ENCODE results near the gene TRIM24. TPM values are rescaled to one million over a fixed set of nuclear protein-coding genes. Genes with fewer than 3 reads are reported as not detected.

The TRIM24 gene
- total RNA-seq, 1 experiment from 2014 or later: 113 TPM

DNA sequence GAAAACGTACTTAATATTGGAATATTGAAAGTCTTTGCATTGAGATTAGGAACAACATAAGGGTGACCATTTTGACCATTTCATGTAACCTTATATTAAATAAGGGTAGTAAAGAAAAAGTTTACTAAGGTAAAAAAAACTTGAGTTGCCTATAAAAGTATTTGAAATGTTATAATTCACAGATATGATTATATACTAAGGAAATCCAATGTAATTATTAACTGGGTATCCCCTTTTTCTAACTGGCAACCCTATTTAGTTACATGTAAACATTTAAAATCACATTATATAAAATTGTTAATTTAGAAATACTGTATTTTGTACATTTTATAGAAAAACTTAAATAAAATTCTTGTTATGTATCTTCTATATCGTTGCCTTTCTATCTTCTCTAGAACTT, 64.2 kb downstream of the TRIM24 start (continued):
- no peak for TF ChIP-seq AR (CRISPR knock-in tag; IDR thresholded peaks at IDR 0.05)

DNA sequence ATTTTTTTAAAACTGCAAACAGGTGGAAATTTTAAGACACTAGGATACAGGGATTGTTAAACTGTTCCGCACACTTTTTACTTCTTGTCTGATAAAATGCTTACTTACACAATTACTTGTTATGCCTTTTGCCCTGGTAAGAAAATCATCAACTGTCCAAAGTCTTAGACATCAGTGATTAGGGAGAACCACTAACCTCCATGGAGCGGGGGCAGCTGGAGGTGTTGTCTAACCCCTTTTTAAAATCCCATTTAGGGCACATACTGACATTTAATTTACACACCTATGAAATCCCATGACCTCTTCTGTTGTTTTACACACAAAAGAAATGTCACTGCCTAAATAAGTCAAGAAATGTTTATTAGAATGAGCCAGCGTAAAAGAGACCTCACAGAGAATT, 65.7 kb downstream of the TRIM24 start:
- Mint-ChIP-seq H3K9me3 (peaks cover 59% of the 10 kb centered on the region), H3K27ac (no peak overlapping the region; the same call in 1 of the 2 replicates), H3K4me3 (no peak overlapping the region), H3K36me3 (peaks cover 90% of the 10 kb centered on the region), H3K27me3 (ENCODE audit: low read depth) (no peaks in the 10 kb centered on the region; the same call in 1 of the 2 replicates), H3K4me1 (no peaks in the 10 kb centered on the region)
- no peak for ATAC-seq
- POLR2A ChIA-PET: no interaction called here
- CTCF ChIA-PET: no interaction called here
- no peak for DNase-seq (ENCODE audit: low spot score)
- TF ChIP-seq STAT6 (CRISPR knock-in tag; conservative IDR thresholded peaks at IDR 0.05; ENCODE audit: low read depth) (no peak), SMAD4 (CRISPR knock-in tag; IDR thresholded peaks at IDR 0.05) (no peak), ATF1 (CRISPR knock-in tag; IDR thresholded peaks at IDR 0.05) (no peak), RORB (CRISPR knock-in tag; IDR thresholded peaks at IDR 0.05) (no peak), CDX4 (CRISPR knock-in tag; IDR thresholded peaks at IDR 0.05; ENCODE audit: borderline replicate concordance) (no peak), ZNF138 (CRISPR knock-in tag; conservative IDR thresholded peaks at IDR 0.05) (no peak), HMGXB4 (CRISPR knock-in tag; IDR thresholded peaks at IDR 0.05) (no peak), ZNF671 (CRISPR knock-in tag; IDR thresholded peaks at IDR 0.05) (no peak), RELA (CRISPR knock-in tag; IDR thresholded peaks at IDR 0.05; ENCODE audit: borderline replicate concordance) (no peak), ZSCAN18 (CRISPR knock-in tag; IDR thresholded peaks at IDR 0.05) (no peak), FOXP4 (CRISPR knock-in tag; IDR thresholded peaks at IDR 0.05) (no peak), ZNF317 (CRISPR knock-in tag; IDR thresholded peaks at IDR 0.05; ENCODE audit: borderline replicate concordance, low read depth) (no peak), ZNF263 (CRISPR knock-in tag; IDR thresholded peaks at IDR 0.05; ENCODE audit: low read depth) (no peak), AR (CRISPR knock-in tag; IDR thresholded peaks at IDR 0.05) (no peak)
- TF ChIP-seq, protein P1, sequence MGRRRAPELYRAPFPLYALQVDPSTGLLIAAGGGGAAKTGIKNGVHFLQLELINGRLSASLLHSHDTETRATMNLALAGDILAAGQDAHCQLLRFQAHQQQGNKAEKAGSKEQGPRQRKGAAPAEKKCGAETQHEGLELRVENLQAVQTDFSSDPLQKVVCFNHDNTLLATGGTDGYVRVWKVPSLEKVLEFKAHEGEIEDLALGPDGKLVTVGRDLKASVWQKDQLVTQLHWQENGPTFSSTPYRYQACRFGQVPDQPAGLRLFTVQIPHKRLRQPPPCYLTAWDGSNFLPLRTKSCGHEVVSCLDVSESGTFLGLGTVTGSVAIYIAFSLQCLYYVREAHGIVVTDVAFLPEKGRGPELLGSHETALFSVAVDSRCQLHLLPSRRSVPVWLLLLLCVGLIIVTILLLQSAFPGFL (CRISPR knock-in tag; IDR thresholded peaks at IDR 0.05; ENCODE audit: borderline replicate concordance): no peak
- TF ChIP-seq, protein P2, sequence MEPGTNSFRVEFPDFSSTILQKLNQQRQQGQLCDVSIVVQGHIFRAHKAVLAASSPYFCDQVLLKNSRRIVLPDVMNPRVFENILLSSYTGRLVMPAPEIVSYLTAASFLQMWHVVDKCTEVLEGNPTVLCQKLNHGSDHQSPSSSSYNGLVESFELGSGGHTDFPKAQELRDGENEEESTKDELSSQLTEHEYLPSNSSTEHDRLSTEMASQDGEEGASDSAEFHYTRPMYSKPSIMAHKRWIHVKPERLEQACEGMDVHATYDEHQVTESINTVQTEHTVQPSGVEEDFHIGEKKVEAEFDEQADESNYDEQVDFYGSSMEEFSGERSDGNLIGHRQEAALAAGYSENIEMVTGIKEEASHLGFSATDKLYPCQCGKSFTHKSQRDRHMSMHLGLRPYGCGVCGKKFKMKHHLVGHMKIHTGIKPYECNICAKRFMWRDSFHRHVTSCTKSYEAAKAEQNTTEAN (CRISPR knock-in tag; IDR thresholded peaks at IDR 0.05): no peak

Measured in WTC11 (cell line).